SK-N-MC (cell line): ENCODE measurements around the gene CDC42.

Source experiments
- EZH2 ChIP-seq: fragments of 200-600 bp; sonication (generic); IDR thresholded peaks from one replicate; pipeline ENCODE4 v1.6.1; 2017; ENCODE audit warnings: antibody characterized with exemption
- FOXP2 ChIP-seq: optimal IDR thresholded peaks from 2 replicates; pipeline ENCODE3; 2011; ENCODE audit warnings: mild to moderate bottlenecking, moderate library complexity; ENCODE audit not compliant: insufficient read depth; ENCODE audit errors: extremely low read length, control extremely low read depth
- POLR2AphosphoS5 ChIP-seq: IDR thresholded peaks from 2 replicates; pipeline ENCODE4 v1.6.1; 2012; ENCODE audit warnings: mild to moderate bottlenecking, low read depth, low read length, borderline replicate concordance

DNA sequence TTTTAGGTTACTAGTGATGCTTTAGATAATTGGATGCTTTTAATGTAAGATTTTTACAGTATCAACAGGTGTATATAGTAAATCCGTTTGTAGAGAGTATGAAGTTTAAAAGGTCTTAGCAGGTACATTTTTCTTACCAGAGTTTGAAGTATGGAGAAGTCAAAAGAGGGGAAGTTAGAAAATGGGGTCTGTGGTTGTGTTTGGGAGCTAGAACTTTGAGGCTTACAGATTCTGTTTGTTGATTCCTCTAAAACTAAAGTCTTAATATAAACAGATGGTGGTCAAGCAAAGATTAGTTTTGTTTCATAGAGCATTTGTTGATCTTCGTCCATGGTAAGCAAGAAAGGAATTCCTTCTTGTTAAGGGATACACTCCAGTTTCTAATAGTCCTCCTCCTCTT, 35.8 kb downstream of the CDC42 start:
- TF ChIP-seq POLR2AphosphoS5 (no peak), EZH2 (no peak), FOXP2 (no peak)
